K562 (cell line): ENCODE data around the gene OR10G8. TPM values are rescaled to one million over a fixed set of nuclear protein-coding genes. Genes with fewer than 3 reads are reported as not detected.

Experiments
- ETV6 ChIP-seq, 3 experiments: fragments of 150-350 bp in 1 of 3; sonication (generic) in 1 of 3; formaldehyde crosslinking in 1 of 3; IDR thresholded peaks; 2 replicates each; pipeline versions ENCODE4 v1.6.1 to v1.8.0; 2014 to 2022; ENCODE audit warnings: borderline replicate concordance in 2 of 3, low read depth in 2 of 3, antibody characterized with exemption in 1 of 3, low read length in 1 of 3, mild to moderate bottlenecking in 1 of 3, missing genetic modification reagents in 1 of 3
- KDM1A ChIP-seq, 2 experiments: fragments of 450-650 bp; IDR thresholded peaks; 2 replicates each; pipeline ENCODE4 v1.6.1; 2016; ENCODE audit warnings: mild to moderate bottlenecking in 2 of 2
- L3MBTL2 ChIP-seq: fragments of 450-650 bp; IDR thresholded peaks from 2 replicates; pipeline ENCODE4 v1.6.1; 2016; ENCODE audit warnings: mild to moderate bottlenecking, moderate library complexity
- RAD21 ChIP-seq, 2 experiments: fragments of 250-450 bp in 1 of 2; fragments of 450-650 bp in 1 of 2; sonication (Bioruptor Pico) in 1 of 2; formaldehyde crosslinking in 1 of 2; IDR thresholded peaks in 1 of 2; conservative IDR thresholded peaks in 1 of 2; 2 replicates each; pipeline versions ENCODE4 v1.4.0 to v1.8.0; 2020 to 2022; ENCODE audit warnings: mild to moderate bottlenecking in 2 of 2, moderate library complexity in 1 of 2
- RBM15 ChIP-seq: fragments of 200-400 bp; formaldehyde crosslinking; IDR thresholded peaks from 2 replicates; pipeline ENCODE4 v1.6.1; 2018; ENCODE audit warnings: mild to moderate bottlenecking, low read length, moderate library complexity; ENCODE audit not compliant: insufficient read depth
- ZNF253 ChIP-seq: fragments of 250-450 bp; sonication (Bioruptor Pico); conservative IDR thresholded peaks from 2 replicates; pipeline ENCODE4 v1.6.1; 2021; ENCODE audit warnings: mild to moderate bottlenecking
- ZNF3 ChIP-seq: fragments of 250-450 bp; sonication (Bioruptor Pico); IDR thresholded peaks from 2 replicates; pipeline ENCODE4 v1.5.0; 2021; ENCODE audit warnings: mild to moderate bottlenecking, moderate library complexity
- ZNF311 ChIP-seq: fragments of 250-450 bp; sonication (Bioruptor Pico); IDR thresholded peaks from 2 replicates; pipeline ENCODE4 v1.4.0; 2020; ENCODE audit warnings: mild to moderate bottlenecking, moderate library complexity
- polyA plus RNA-seq, 8 experiments: library from polyadenylated mRNA; depleted of rRNA in 4 of 8; stranded (reverse) in 5 of 8; unstranded in 3 of 8; fragments of >200 nt; fragmentation: Nextera tagmentation in 2 of 8; fragmentation: Illumina TruSeq in 1 of 8; extraction: Ambion mirVana in 2 of 8; extraction: Trizol in 1 of 8; gene quantifications; 2 replicates each; pipeline versions ENCODE4 v1.2.1 to v1.2.3, GENCODE V29; 2011 to 2014; ENCODE audit warnings: inconsistent platforms in 1 of 8, missing spikeins in 1 of 8
- total RNA-seq, 7 experiments: library from RNA; depleted of rRNA in 6 of 7; stranded (reverse); fragments of >200 nt in 6 of 7; fragmentation: Illumina TruSeq in 2 of 7; extraction: Trizol in 2 of 7; gene quantifications; 2 replicates each; pipeline versions ENCODE4 v1.2.1 to v1.2.3, GENCODE V29; 2011 to 2021; ENCODE audit warnings: low replicate concordance in 1 of 7
- TF ChIP-seq, protein P1 (sequence below): sonication (generic); formaldehyde crosslinking; IDR thresholded peaks from 2 replicates; pipeline ENCODE4 v1.8.0; 2023; ENCODE audit warnings: mild to moderate bottlenecking, missing genetic modification reagents
- TF ChIP-seq, protein P2 (sequence below): sonication (generic); formaldehyde crosslinking; IDR thresholded peaks from 2 replicates; pipeline ENCODE4 v1.8.0; 2022; ENCODE audit warnings: missing genetic modification reagents, mild to moderate bottlenecking, borderline replicate concordance
- TF ChIP-seq, protein P3 (sequence below): fragments of 450-650 bp; conservative IDR thresholded peaks from 2 replicates; pipeline ENCODE4 v1.6.1; 2016; ENCODE audit warnings: missing genetic modification characterization, low read depth, mild to moderate bottlenecking, missing compliant biosample characterization, moderate library complexity

OR10G8 gene
- total and polyA plus RNA-seq, 9 of the 15 experiments (the other 6 are each of a cell fraction or from before 2014, with no cell fraction given): not detected

DNA sequence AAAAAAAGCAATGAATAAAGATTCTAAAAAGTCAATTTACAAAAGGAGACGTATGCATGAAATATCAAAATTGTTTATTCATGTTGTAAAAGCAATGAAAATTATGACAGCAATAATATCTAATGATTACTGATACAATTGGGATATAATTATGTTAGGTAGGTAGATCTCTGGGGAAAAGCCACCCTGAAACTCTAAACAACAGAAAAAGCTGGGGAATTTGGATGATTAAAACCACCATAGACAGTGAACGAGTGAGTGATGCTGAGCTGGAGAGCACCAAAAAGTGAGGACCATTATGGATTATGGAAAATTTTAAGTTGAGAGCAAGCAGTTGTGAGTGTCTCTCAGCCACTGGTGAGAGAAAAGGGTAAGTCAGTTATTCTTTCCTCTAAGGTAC lies at the start of gene OR10G8 (continued):
- TF ChIP-seq, protein P1, sequence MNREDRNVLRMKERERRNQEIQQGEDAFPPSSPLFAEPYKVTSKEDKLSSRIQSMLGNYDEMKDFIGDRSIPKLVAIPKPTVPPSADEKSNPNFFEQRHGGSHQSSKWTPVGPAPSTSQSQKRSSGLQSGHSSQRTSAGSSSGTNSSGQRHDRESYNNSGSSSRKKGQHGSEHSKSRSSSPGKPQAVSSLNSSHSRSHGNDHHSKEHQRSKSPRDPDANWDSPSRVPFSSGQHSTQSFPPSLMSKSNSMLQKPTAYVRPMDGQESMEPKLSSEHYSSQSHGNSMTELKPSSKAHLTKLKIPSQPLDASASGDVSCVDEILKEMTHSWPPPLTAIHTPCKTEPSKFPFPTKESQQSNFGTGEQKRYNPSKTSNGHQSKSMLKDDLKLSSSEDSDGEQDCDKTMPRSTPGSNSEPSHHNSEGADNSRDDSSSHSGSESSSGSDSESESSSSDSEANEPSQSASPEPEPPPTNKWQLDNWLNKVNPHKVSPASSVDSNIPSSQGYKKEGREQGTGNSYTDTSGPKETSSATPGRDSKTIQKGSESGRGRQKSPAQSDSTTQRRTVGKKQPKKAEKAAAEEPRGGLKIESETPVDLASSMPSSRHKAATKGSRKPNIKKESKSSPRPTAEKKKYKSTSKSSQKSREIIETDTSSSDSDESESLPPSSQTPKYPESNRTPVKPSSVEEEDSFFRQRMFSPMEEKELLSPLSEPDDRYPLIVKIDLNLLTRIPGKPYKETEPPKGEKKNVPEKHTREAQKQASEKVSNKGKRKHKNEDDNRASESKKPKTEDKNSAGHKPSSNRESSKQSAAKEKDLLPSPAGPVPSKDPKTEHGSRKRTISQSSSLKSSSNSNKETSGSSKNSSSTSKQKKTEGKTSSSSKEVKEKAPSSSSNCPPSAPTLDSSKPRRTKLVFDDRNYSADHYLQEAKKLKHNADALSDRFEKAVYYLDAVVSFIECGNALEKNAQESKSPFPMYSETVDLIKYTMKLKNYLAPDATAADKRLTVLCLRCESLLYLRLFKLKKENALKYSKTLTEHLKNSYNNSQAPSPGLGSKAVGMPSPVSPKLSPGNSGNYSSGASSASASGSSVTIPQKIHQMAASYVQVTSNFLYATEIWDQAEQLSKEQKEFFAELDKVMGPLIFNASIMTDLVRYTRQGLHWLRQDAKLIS (CRISPR knock-in tag): no peak
- no peak for TF ChIP-seq RAD21 (CRISPR knock-in tag; conservative IDR thresholded peaks at IDR 0.05 in 1 of 2, IDR thresholded peaks at IDR 0.05 in 1 of 2)
- TF ChIP-seq ZNF3 (CRISPR knock-in tag): no peak
- TF ChIP-seq ZNF311 (CRISPR knock-in tag): no peak
- no peak for TF ChIP-seq L3MBTL2
- no peak for TF ChIP-seq ETV6 (IDR thresholded peaks at IDR 0.05; ENCODE audit: borderline replicate concordance in 1 of 2, low read depth in 2 of 2, low read length in 1 of 2)
- TF ChIP-seq ETV6 (CRISPR knock-in tag; IDR thresholded peaks at IDR 0.05; ENCODE audit: borderline replicate concordance): no peak
- no peak for TF ChIP-seq RBM15
- TF ChIP-seq, protein P2, sequence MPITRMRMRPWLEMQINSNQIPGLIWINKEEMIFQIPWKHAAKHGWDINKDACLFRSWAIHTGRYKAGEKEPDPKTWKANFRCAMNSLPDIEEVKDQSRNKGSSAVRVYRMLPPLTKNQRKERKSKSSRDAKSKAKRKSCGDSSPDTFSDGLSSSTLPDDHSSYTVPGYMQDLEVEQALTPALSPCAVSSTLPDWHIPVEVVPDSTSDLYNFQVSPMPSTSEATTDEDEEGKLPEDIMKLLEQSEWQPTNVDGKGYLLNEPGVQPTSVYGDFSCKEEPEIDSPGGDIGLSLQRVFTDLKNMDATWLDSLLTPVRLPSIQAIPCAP (CRISPR knock-in tag): no peak
- no peak for TF ChIP-seq ZNF253
- TF ChIP-seq, protein P3, sequence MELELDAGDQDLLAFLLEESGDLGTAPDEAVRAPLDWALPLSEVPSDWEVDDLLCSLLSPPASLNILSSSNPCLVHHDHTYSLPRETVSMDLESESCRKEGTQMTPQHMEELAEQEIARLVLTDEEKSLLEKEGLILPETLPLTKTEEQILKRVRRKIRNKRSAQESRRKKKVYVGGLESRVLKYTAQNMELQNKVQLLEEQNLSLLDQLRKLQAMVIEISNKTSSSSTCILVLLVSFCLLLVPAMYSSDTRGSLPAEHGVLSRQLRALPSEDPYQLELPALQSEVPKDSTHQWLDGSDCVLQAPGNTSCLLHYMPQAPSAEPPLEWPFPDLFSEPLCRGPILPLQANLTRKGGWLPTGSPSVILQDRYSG (tag): no peak
- TF ChIP-seq KDM1A (IDR thresholded peaks at IDR 0.05): no peak
- TF ChIP-seq, all 486 proteins: peak for 0
